Measurements from ENCODE around the gene CDAN1. TPM values are rescaled to one million over a fixed set of nuclear protein-coding genes. Genes with fewer than 3 reads are reported as not detected.

Gene CDAN1
- total and polyA plus RNA-seq, 2 donors (not counting 3 experiments of a cell fraction or from before 2014, with no cell fraction given) = 7.2 to 23.4 TPM

GRCh38 chr15:42691770-42692169, 45.2 kb downstream of the CDAN1 start:
- FAIRE-seq = no peak

DNA sequence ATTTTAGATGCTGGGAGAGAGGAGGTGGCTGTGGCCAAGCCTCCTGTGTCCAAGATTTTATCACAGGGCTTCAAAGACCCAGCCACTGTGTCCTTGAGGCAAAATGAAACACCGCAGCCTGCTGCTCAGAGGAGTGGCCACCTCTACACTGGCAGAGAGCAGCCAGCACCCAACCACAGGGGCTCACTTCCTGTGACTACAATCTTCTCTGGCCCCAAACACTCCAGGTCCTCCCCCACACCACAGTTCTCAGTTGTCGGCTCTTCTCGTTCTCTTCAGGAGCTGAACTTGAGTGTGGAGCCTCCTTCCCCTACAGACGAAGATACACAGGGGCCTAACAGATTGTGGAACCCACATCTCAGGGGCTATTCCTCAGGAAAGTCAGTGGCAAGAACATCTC, 45.6 kb downstream of the CDAN1 start:
- H3K27me3 ChIP-seq (ENCODE audit: control insufficient read depth in 2 of 2, insufficient read depth in 2 of 2, low read length in 2 of 2) = no peaks in the 10 kb centered on the region
- H3K4me2 ChIP-seq (ENCODE audit: insufficient read depth, low read length) = no peak overlapping the region
- intact Hi-C loops (cut with micrococcal nuclease) (no loop called here), dilution Hi-C loops (cut with MboI; ENCODE audit: extremely low pct_ligation_motif_present, low sequenced_read_pairs) (no loop called here)
- ChIA-PET CTCF (no interaction called here), POLR2A (no interaction called here)
- H3K4me1 ChIP-seq (ENCODE audit: control insufficient read depth, extremely low read depth, insufficient read depth, low read length) = no peaks in the 10 kb centered on the region
- no peaks in the 10 kb centered on the region for H3K9me3 ChIP-seq (replicated peaks; ENCODE audit: control insufficient read depth, insufficient read depth, low read length)
- no peaks in the 10 kb centered on the region for H4K20me1 ChIP-seq (replicated peaks; ENCODE audit: control insufficient read depth, extremely low read depth, insufficient read depth, low read length)
- no peaks in the 10 kb centered on the region for H3K79me2 ChIP-seq (ENCODE audit: control insufficient read depth, insufficient read depth, low read length)
- no peaks in the 10 kb centered on the region for H3K9me1 ChIP-seq (replicated peaks; ENCODE audit: control insufficient read depth, extremely low read depth, insufficient read depth, low read length)
- no peak overlapping the region for H3K9ac ChIP-seq (replicated peaks; ENCODE audit: extremely low read depth, insufficient read depth, low read length)
- H2AFZ ChIP-seq (ENCODE audit: low read depth, low read length) = no peak overlapping the region
- H3K36me3 ChIP-seq (ENCODE audit: control insufficient read depth in 2 of 2, extremely low read depth in 1 of 2, insufficient read depth in 2 of 2, low read length in 2 of 2) = peaks cover 0 to 8% of the 10 kb centered on the region in 2 experiments
- TF ChIP-seq JUN (IDR thresholded peaks at IDR 0.05; ENCODE audit: borderline replicate concordance, insufficient read depth, insufficient read length, low read depth) (no peak), EZH2 (IDR thresholded peaks at IDR 0.05; ENCODE audit: borderline replicate concordance, low read depth, low read length, severe bottlenecking) (no peak), POLR2AphosphoS5 (IDR thresholded peaks at IDR 0.05; ENCODE audit: insufficient read depth, low read depth, low read length) (no peak), POLR2A (IDR thresholded peaks at IDR 0.05; ENCODE audit: low read depth, low read length) (no peak), GATA2 (IDR thresholded peaks at IDR 0.05; ENCODE audit: insufficient read depth, insufficient read length, low read depth, low read length) (no peak), FOS (IDR thresholded peaks at IDR 0.05; ENCODE audit: borderline replicate concordance, insufficient read depth, low read length) (no peak), MYC (IDR thresholded peaks at IDR 0.05; ENCODE audit: low read depth, low read length) (no peak), MAX (IDR thresholded peaks at IDR 0.05; ENCODE audit: insufficient read depth, insufficient read length) (no peak)
- TF ChIP-seq, protein P1, sequence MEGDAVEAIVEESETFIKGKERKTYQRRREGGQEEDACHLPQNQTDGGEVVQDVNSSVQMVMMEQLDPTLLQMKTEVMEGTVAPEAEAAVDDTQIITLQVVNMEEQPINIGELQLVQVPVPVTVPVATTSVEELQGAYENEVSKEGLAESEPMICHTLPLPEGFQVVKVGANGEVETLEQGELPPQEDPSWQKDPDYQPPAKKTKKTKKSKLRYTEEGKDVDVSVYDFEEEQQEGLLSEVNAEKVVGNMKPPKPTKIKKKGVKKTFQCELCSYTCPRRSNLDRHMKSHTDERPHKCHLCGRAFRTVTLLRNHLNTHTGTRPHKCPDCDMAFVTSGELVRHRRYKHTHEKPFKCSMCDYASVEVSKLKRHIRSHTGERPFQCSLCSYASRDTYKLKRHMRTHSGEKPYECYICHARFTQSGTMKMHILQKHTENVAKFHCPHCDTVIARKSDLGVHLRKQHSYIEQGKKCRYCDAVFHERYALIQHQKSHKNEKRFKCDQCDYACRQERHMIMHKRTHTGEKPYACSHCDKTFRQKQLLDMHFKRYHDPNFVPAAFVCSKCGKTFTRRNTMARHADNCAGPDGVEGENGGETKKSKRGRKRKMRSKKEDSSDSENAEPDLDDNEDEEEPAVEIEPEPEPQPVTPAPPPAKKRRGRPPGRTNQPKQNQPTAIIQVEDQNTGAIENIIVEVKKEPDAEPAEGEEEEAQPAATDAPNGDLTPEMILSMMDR (IDR thresholded peaks at IDR 0.05; ENCODE audit: extremely low read depth in 1 of 2, insufficient read depth in 1 of 2, low read depth in 1 of 2, low read length in 2 of 2) = no peak
- H3K4me3 ChIP-seq (replicated peaks in 1 of 3; ENCODE audit: insufficient read depth in 1 of 3, low read depth in 1 of 3, low read length in 3 of 3) = no peak overlapping the region
- H3K27ac ChIP-seq (ENCODE audit: insufficient read depth, low read depth, low read length) = no peak overlapping the region
- no peak for DNase-seq (ENCODE audit: low read depth, low spot score)
- no TSS peak for BruUV-seq (replicated peaks)
- FAIRE-seq = no peak

More at GRCh38 chr15:42691770-42692169, 45.2 kb downstream of the CDAN1 start:
- no peak overlapping the region for H3K4me2 ChIP-seq (ENCODE audit: insufficient read depth, low read length)
- H3K27ac ChIP-seq (ENCODE audit: insufficient read depth, low read depth, low read length) = no peak overlapping the region
- ChIA-PET POLR2A (no interaction called here), CTCF (no interaction called here)
- no peaks in the 10 kb centered on the region for H3K79me2 ChIP-seq (ENCODE audit: control insufficient read depth, insufficient read depth, low read length)
- no peaks in the 10 kb centered on the region for H3K9me3 ChIP-seq (replicated peaks; ENCODE audit: control insufficient read depth, insufficient read depth, low read length)
- no peak for TF ChIP-seq MAX (IDR thresholded peaks at IDR 0.05; ENCODE audit: insufficient read depth, insufficient read length)
- no peak for TF ChIP-seq GATA2 (IDR thresholded peaks at IDR 0.05; ENCODE audit: insufficient read depth, insufficient read length, low read depth, low read length)
- no peaks in the 10 kb centered on the region for H3K27me3 ChIP-seq (ENCODE audit: control insufficient read depth in 2 of 2, insufficient read depth in 2 of 2, low read length in 2 of 2)
- BruUV-seq (replicated peaks) = no TSS peak
- H3K4me3 ChIP-seq (replicated peaks in 1 of 3; ENCODE audit: insufficient read depth in 1 of 3, low read depth in 1 of 3, low read length in 3 of 3) = no peak overlapping the region
- no peaks in the 10 kb centered on the region for H3K4me1 ChIP-seq (ENCODE audit: control insufficient read depth, extremely low read depth, insufficient read depth, low read length)
- H3K9ac ChIP-seq (replicated peaks; ENCODE audit: extremely low read depth, insufficient read depth, low read length) = no peak overlapping the region
- dilution Hi-C loops (cut with MboI; ENCODE audit: extremely low pct_ligation_motif_present, low sequenced_read_pairs) (no loop called here), intact Hi-C loops (cut with micrococcal nuclease) (no loop called here)
- no peaks in the 10 kb centered on the region for H3K9me1 ChIP-seq (replicated peaks; ENCODE audit: control insufficient read depth, extremely low read depth, insufficient read depth, low read length)
- no peak for DNase-seq (ENCODE audit: low read depth, low spot score)
- peaks cover 0 to 5% of the 10 kb centered on the region in 2 experiments for H3K36me3 ChIP-seq (ENCODE audit: control insufficient read depth in 2 of 2, extremely low read depth in 1 of 2, insufficient read depth in 2 of 2, low read length in 2 of 2)
- no peak overlapping the region for H2AFZ ChIP-seq (ENCODE audit: low read depth, low read length)
- H4K20me1 ChIP-seq (replicated peaks; ENCODE audit: control insufficient read depth, extremely low read depth, insufficient read depth, low read length) = no peaks in the 10 kb centered on the region
